Dedifferentiated amniotic fluid mesenchymal stem cell (primary cell): Measurements from ENCODE around the gene MISP3.

Experiments
- DNase-seq: peaks from one replicate; pipeline ENCODE4 v3.0.0-alpha.2; 2016; ENCODE audit errors: extremely low spot score

The MISP3 gene

GRCh38 chr19:14120497-14120780, 47.9 kb downstream of the MISP3 start:
- DNase-seq, result no peak

GRCh38 chr19:14122924-14123323, 50.3 kb downstream of the MISP3 start:
- no peak for DNase-seq
